SK-N-MC (cell line): ENCODE data around the gene NT5DC3.

Experiments
- EZH2 ChIP-seq: fragments of 200-600 bp; sonication (generic); IDR thresholded peaks from one replicate; pipeline ENCODE4 v1.6.1; 2017; ENCODE audit warnings: antibody characterized with exemption
- POLR2AphosphoS5 ChIP-seq: IDR thresholded peaks from 2 replicates; pipeline ENCODE4 v1.6.1; 2012; ENCODE audit warnings: mild to moderate bottlenecking, low read depth, low read length, borderline replicate concordance

GRCh38 chr12:103783744-103784664 is 57.0 kb downstream of the NT5DC3 start:
- TF ChIP-seq EZH2 (no peak), POLR2AphosphoS5 (no peak)
